Germinal center (tissue), 1 donor: ENCODE measurements around the gene COMMD3.

Experiments used
- DNase-seq: peaks from one replicate; pipeline ENCODE4 v3.0.0; 2012; ENCODE audit warnings: mixed read lengths, low spot score

The COMMD3 gene

DNA sequence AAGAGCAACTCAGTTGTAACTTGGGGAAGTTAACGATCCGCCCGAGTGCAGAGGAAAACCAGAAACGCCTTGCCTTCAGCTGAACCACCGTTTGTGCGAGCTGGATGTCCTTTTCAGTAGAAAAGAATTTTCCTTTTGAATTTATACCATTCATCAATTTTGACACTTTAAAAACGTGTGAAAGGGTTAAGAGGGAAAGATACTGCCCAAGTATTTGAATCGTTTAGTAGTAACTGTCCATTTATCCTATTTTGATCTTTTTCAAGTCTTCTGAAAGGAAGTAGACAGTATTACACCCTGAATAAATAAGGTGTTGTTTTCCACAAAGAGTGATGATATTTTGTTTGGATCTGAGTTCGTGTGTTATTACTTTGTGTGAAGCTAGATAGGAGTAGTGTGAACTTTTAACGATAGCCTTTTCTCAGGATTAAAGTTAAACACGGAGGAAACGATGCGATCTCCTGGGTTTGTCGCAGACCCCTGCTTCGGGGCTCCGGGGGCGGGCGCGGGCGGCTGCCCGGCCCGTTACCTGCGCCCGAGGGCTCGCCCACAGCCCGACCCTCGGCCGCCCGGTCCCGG is 3.9 kb downstream of the COMMD3 start:
- DNase-seq = no peak

DNA sequence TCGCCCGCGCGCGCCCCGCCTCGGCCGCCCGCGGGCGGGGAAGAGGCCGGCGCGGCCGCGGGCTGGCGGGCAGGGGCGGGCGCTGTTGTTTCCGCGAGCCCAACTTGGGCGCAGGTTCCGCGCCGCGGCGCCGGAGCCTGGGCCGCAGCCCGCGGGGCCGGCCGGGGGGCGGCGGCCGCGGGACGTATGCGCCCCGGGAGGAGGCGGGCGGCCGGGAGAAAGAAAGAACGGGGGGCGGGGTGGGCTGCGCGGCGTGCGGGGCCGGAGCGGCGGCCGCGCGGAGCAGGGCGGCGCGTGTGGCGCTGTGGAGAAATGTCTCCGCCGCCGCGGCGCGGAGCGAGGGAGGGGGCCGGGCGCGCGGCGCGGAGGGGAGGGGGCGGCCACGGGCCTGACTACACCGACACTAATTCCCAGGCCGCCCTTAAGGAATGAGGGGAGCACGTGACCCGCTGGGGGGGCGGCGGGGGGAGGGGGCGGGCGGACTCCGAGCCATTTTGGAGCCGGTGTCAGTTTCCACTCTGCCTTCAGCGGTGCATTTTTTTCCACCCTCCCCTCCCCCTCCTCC is 4.5 kb downstream of the COMMD3 start, which contains the start of gene BMI1:
Gene BMI1, plus strand, starts transcription at position 509 of the 565 bp plus-strand sequence. CDS start 5,351 bp downstream, outside the sequence.
- peak; percentile 56 for DNase-seq

GRCh38 chr10:22321156-22321923 is 5.2 kb downstream of the COMMD3 start:
- DNase-seq = peak; percentile 49

GRCh38 chr10:22321924-22322640 is 5.9 kb downstream of the COMMD3 start:
- DNase-seq = peak; percentile 33

DNA sequence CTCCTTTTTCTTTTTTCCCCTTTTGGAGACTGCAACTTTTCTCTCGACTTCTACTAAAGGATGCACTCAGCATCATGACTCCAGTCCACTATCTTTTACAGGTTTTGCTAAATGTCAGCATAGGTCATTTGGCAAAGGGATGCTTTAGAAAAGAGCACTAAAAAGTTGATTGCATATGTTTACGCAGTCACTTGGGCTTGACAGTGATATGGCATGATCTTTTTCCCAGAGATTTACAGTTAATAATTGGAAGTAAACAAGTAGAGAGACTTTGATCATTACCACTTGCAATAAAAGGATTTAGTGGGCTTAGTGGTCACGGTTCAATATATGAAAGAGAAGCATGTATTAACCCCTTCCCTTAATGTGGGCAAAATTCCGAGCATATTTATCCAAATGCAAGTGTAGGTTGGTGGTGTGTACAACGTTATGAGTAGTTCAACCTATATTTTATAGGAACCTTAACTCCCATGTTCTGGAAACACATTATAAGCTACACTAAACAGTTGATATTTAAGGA is 6.5 kb downstream of the COMMD3 start:
- DNase-seq = no peak

DNA sequence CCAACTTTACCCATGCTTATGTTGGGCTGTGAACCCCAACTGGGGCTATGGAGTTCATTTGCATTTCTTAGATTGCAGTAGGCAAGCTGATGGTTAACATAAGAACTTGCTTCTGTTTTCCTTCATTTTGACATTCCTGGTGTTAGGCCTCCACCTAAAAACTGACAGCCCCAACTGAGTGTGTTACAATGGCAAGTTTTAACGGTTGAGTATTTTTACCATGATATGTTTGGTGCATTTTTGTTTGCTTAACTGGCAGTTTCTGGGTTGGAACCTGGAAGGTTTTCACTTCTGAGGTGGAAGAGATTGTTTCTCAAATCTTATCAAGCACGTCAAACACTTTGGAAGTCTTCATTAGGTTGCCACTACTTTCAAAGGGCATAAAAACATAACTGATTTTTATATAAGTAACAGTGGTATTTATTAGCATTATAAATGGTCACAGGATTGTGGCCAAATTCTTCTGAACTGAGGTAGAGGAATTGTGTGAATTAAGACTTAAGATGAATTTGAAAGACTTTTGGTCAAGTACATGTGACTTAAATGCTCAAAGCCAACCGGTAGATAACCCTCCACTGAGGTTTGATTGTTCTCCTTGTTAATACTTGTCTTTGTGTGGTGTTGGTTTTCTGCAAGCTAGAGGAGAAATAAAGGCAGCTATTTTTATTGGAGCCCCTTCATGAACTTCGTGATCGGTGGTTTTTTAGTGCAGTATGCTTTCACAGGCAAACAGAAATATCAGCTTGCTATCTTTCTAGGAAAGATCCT is 7.5 kb downstream of the COMMD3 start:
- no peak for DNase-seq

DNA sequence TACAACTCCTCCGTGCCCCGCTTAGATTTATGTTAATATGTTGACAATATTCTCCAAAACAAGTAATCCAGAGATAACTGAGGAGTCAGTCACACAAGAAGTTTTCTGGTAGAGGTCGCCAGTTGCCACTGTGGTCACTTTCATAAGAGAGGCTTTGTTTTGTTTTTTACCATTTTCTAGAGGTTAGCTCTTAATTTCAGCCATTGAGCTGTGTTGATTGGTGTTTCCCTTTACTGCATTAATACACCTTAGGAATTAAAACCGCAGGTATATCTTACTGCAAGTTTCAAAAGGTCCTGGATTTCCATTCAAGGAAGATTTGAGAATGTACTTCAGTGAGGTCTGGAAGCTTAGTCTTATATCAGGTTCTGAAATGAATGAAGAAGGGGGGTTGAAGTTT is 8.2 kb downstream of the COMMD3 start:
- no peak for DNase-seq

- no peak for DNase-seq
These were observed 8.7 kb downstream of the COMMD3 start for GRCh38 chr10:22324893-22325271.

GRCh38 chr10:22325272-22326144 is 9.3 kb downstream of the COMMD3 start:
- DNase-seq = peak; percentile 81

DNA sequence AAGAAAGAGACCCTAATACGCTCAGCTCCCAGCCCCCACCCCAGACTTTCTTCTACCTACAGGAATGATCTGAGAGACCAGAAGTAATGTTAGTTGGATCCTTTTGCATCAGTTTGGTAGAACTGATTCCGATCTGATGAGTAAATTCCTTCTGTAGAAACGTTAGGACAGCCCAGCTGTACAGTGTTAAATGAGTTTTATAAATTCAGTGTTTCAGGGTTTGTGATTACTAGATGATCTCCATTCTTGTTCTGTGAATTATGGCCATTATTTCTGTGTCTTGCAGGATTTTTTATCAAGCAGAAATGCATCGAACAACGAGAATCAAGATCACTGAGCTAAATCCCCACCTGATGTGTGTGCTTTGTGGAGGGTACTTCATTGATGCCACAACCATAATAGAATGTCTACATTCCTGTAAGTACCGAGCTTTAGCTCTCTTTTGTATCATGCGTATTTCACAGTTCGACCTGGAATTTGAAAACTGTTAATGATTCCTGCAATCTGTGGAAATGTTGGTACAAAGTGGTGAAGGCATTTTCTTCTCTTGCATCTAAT is 10.0 kb downstream of the COMMD3 start:
- DNase-seq = no peak

GRCh38 chr10:22329150-22329549 is 13.0 kb downstream of the COMMD3 start:
- no peak for DNase-seq

DNA sequence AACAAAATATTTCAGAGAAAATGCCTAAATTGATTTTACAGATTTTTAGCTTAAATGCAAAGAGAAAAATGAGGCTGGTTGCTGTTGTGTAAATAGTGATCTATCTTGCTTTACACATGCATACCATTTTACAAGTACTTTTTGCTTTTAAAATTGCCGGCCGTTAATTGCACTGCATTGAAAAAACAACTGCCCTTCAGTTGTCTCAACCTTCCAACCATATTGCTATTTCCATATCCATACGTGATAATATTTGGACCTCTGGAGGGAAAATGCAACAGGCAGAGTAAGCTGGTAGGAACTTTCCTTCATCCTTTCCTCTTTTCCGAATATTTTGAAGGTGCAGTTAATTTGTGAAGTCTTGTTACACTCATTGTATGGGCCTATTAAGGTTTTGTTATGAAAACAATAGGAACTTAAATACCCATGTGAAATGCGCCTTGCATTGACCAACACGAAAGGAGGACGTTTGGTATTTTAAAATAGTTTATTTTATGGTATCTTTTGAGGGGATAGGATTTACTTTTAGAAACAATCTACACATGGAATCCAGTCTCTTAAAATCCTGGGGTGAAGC is 16.0 kb downstream of the COMMD3 start:
- DNase-seq = no peak

GRCh38 chr10:22333167-22333974 is 17.2 kb downstream of the COMMD3 start:
- DNase-seq = peak; percentile 28

DNA sequence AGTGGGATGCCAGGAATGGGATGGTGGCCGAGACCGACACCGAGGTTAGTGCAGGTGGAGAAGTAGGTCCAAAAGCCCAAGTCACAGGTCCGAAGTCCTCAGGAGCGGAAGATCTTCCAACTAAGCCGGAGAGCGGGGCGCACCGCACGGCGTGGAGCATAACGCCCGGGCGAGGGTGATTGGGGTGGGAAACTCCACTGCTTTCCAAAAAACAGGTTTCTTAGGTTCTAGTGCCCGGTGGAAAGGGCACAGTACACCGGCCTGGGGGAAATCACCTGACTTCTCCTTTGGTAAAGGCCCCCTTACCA is 17.7 kb downstream of the COMMD3 start:
- no peak for DNase-seq

DNA sequence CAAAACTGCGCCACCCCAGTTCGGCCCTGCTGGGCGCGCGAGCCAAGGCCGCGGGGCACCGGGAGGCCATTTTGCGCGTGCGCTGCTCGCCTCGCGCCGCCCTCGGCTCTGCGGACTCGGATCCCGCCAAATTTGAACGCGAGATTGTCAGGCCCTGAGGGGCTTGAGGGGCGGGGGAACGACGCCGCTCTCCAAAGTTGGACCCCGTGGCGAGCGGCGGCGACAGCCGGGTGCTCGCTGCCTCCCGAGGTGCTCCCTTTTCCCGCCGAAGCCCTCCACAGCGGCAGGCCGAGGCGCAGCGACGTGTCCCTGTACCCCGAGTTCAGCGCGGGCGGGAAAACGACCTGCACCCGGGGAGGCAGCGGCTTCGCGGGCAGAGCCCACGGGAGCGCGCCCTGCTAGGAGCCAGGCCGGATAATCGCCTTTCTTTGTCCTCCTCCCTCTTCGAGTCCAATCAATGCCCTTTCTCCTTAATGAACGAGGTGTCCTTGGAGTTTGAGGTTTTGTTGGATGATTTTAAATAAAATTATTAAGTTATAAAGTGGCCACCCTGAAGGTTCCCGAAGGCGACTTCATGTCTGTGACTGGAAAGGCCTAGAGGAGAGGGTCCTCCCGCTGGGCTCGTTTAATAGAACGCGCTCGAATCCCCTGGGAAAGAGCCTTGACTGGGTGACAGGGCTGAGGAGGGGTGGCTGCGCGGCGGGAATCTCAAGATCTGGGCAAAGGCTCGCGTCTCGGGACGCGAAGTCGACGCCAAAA is 18.4 kb downstream of the COMMD3 start:
- DNase-seq = no peak

GRCh38 chr10:22335173-22335933 is 19.2 kb downstream of the COMMD3 start:
- DNase-seq = peak; percentile 74

DNA sequence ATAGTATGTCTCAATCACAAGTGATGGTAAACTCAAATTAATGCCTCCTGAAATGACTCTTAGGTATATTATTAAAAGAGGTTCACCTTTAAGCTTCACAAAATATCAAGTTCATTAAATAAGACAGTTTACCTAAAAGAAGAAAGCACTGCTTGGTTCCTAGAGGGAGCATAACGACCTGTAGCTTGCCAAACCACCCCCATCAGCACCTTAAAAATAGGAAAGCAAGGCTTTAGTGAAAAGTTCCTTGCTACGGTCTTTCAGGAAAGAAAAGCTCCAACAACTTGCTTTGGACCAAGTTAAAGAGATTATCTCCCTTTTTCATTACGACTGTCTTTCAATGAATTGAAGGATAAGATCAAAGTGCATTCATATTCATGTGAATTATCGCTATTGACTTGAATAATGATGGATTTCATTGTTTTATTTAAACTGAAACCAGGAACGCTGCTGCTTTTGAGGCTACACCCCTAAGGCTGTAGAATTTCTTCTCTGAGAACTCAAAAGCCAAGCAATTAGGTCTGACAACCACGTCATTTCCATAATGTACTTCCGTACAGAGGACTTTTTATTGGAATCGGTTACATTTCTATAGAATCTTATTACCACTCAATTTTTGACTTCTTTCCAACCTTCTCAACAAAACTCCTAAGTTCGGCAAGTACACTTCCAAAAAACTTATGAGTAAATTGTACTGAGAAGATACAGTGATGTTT is 22.2 kb downstream of the COMMD3 start:
- no peak for DNase-seq
